ENCODE measurements around the gene OBSCN.

Gene OBSCN

DNA sequence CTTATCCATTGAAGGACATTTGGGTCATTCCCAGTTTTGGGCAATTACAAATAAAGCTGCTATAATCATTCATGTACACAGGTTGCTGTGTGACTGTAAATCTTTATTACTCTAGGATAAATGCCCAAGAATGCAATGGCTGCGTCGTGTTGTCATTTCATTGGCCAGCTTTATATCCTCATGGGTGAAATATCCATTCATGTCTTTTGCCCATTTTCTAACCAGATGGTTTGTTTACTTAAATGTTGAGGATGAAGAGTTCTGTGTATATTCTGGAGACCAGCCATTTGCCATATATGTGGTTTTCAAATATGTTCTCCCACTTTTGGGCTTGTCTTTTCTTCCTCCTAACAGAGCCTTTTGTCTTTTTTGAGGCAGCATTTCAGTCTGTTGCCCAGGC, 173.5 kb downstream of the OBSCN start:
- DNase-seq (ENCODE audit: low read depth): no peak

DNA sequence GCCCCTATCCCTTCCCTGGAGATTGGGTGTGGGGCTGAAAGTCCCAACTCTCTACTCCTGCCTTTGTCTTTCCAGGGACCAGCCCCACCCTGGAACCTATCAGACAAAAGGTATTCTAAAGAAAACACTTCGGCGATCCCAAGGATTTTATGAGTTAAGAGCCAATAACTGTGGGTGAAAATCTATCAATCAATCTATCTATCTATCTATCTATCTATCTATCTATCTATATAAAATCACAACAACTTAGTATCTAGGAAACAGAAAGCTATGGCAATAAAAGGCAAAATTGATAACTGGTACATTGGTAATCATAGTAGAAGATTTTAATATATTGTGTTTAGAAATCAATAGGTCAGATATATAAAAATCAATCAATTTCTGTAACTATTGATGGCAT, 175.9 kb downstream of the OBSCN start:
- no peak for DNase-seq (ENCODE audit: low read depth)

- DNase-seq (ENCODE audit: low read depth): no peak
These were observed 177.4 kb downstream of the OBSCN start for GRCh38 chr1:228385232-228385631.

GRCh38 chr1:228387321-228387720, 179.5 kb downstream of the OBSCN start:
- no peak for DNase-seq (ENCODE audit: low read depth)

GRCh38 chr1:228390649-228391048, 182.8 kb downstream of the OBSCN start:
- no peak for DNase-seq (ENCODE audit: low read depth)

GRCh38 chr1:228391411-228392020, 183.7 kb downstream of the OBSCN start:
- no peak for DNase-seq (ENCODE audit: low read depth)

GRCh38 chr1:228392111-228392936, 184.5 kb downstream of the OBSCN start:
- no peak for DNase-seq (ENCODE audit: low read depth)

DNA sequence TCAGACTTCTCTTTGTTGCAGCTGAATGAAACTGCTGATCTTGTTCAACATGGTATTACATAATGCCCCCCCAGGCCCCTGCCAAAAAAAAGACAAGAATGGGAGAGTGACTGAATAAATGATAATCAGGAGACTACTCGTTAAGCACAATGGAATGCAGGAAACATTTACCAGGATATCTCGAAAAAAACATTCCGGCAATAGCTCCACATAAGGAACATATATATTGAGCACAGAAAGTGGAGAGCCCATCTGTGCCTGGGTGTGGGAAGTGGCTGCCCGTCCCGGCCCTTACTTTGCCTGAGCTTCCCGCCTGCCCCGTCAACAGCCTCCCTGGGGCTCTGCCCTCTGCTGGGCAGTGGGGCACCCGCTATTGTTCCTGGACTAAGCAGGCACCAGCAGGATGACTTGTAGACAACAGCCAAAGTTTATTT, 185.4 kb downstream of the OBSCN start:
- no peak for DNase-seq (ENCODE audit: low read depth)

DNA sequence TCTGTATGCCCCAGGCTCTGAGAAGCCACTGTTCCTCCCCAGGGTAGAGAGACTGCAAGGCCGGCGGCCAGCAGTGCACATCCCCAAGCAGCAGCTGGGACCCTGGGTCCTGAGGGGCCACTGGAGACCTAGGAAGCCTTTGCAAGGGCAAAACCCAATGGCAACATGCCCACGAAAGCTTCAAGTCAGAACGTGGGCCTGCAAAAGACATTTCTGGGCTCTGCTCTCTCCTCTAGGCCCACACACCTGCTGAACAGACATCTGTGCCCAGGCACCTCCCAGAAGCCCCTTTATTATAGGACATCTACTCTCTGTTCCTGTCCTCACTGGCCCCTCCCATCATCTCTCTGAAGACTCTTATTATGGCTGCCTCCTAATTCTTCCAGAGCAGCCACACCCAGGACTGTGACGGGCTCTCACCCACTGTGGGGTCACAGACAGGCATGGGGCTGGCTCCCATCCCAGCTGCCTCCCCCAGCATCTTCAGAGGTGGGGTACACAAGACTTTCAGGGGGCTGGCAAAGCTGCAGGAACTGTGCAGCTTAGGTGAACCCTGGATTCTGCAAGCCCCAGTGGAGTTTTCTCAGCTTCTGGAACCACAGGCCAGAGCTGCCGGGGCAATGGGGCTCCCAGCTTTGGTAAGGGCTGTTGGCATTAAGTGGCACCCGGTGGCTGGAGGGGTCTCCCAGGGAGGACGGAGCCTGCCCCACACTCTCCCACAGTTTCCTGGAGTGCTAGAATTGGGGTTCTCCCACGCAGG, 186.1 kb downstream of the OBSCN start:
- DNase-seq (ENCODE audit: low read depth): no peak

DNA sequence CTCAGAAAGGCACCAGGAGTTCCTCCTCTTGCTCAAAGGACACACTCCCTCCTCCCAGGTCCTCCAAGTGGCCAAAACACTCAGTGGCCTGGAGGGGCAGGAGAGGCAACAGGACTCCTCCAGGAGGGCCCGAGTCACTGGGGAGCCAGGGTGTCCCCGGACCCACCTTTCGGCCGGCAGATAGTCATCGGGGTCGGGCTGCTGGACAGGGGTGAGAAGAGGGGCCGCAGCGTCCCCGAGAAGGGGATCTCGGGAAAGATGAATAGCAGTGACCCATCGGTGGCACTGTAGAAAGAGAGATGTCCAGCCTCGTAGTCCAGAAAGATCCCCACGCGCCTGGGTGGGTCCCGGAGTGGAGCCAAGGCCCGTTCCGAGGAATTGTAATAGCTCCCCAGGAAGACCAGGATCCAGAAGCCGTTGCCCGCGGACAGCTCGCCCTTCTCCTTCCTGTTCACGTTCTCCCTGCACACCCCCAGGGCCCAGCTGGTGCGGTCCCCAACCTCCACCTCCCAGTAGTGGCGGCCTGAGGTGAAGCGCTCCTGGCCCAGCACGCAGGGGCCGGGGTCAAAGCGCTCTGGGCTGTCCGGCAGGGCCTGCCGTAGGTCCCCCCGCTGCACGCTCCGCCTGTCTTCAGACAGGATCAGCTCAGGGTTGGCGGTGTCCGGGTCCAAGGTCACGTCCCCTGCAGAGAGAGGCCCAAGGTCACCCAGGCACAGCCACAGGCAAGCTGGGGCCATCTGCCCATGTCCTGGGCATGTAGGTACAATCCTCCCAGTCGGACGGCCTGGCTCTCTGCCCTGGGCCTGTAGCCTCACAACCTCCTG, 186.9 kb downstream of the OBSCN start:
- DNase-seq (ENCODE audit: low read depth): no peak

GRCh38 chr1:228396770-228397662, 189.2 kb downstream of the OBSCN start:
- no peak for DNase-seq (ENCODE audit: low read depth)

DNA sequence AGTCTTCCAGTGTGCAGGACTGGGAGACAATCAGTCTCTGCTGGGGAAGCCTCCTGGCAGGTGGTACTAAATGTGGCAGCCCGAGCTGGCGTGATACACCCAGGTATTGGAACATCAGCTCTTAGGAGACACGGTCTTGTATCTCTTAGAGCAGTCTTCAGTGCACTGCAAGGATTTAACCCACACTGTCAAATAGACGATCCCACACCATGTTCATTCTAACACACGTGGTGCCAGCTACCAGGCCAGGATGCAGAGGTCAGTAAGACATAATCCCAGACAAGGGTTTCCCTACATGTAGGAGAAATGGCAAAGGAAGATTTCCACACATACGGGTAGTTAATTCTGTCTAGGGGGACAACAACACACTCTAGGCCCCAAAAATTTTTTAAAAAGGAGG, 190.1 kb downstream of the OBSCN start:
- DNase-seq (ENCODE audit: low read depth): no peak

- DNase-seq (ENCODE audit: low read depth): no peak
These were observed 191.1 kb downstream of the OBSCN start for GRCh38 chr1:228398741-228399461.

DNA sequence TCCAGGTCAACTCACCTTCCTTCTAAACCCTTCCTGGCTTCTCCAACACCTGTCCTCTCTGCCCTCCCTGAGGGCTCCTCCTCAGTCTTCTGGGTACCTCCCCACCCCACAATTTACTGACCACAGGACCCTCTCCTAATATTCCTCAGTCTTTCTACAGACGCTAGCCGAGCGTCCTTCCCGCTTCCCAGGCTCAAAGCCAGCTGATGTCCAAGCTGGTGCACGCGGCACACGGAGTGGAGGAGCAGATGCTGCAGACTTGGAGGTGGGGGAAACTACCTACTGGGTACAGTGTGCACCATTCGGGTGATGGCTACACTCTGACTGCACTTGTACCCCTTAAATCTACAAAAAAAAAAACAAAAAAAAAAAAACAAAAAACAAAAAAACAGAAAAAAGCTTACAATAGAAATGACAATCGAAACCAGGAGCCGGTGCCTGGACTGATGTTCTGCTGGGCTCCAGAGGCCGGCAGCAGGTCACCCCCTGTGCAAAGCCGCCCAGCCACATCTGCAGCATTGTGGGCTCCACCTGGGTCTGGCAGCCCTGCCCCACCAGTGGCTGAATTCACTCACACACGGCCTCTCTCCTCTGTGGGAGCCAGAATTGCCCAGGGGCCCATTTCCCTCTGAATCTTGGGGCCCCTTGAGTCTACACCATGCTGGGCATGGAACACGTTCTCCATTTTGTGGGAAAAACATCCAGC, 191.8 kb downstream of the OBSCN start:
- DNase-seq (ENCODE audit: low read depth): no peak

GRCh38 chr1:228400237-228400651, 192.4 kb downstream of the OBSCN start:
- DNase-seq (ENCODE audit: low read depth): no peak

- DNase-seq (ENCODE audit: low read depth): no peak
These were observed 193.0 kb downstream of the OBSCN start for GRCh38 chr1:228400692-228401454.

- DNase-seq (ENCODE audit: low read depth): no peak
These were observed 194.2 kb downstream of the OBSCN start for GRCh38 chr1:228401782-228402640.

DNA sequence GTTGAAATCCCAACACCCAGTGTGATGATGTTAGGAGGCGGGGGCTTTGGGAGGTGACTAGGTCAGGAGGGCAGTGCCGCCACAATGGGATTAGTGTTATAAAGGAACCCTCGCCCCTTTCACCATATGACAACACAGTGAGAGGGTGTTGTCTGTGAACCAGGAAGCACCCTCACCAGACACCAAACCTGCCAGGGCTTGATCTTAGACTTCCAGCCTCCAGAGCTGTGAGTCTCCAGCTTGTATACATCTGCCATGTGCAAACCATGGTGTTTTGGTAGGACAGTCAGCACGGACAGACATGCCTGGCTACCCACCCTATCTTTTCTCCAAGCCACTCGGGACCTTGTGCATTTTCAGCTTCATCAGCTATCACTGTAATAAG, 194.8 kb downstream of the OBSCN start:
- no peak for DNase-seq (ENCODE audit: low read depth)
